GM18511 (cell line): Measurements from ENCODE around the gene VSIG2.
A peak's percentile ranks its signal among the peaks of the same experiment; 100 is the strongest.

Experiments used
- ATAC-seq: cut with Tn5 transposase; IDR thresholded peaks from one replicate; pipeline ENCODE4 v1.9.1; 2021; ENCODE audit warnings: mild to moderate bottlenecking, moderate library complexity; ENCODE audit not compliant: unreplicated experiment

The VSIG2 gene

GRCh38 chr11:124763156-124763947 lies 11.3 kb upstream of the VSIG2 start:
- ATAC-seq = peak; percentile 23

GRCh38 chr11:124762624-124763155 lies 10.6 kb upstream of the VSIG2 start:
- ATAC-seq = peak; percentile 9

- peak; percentile 58 for ATAC-seq
These were observed 10.1 kb upstream of the VSIG2 start, which contains the start of gene ESAM for GRCh38 chr11:124762105-124762623. ESAM (minus strand) TSS chr11:124762290; CDS start chr11:124762154, 136 bp downstream.

- peak; percentile 1 for ATAC-seq
These were observed 9.4 kb upstream of the VSIG2 start for GRCh38 chr11:124761301-124762104.

- no peak for ATAC-seq
These were observed 8.8 kb upstream of the VSIG2 start for GRCh38 chr11:124760806-124761205.

- peak; percentile 41 for ATAC-seq
These were observed 8.2 kb upstream of the VSIG2 start for GRCh38 chr11:124760205-124760652.

- peak; percentile 22 for ATAC-seq
These were observed 7.5 kb upstream of the VSIG2 start for GRCh38 chr11:124759266-124760204.

- peak; percentile 44 for ATAC-seq
These were observed 6.6 kb upstream of the VSIG2 start for GRCh38 chr11:124758355-124759265.

GRCh38 chr11:124757320-124757719 lies 5.3 kb upstream of the VSIG2 start:
- no peak for ATAC-seq

GRCh38 chr11:124756753-124757227 lies 4.7 kb upstream of the VSIG2 start:
- ATAC-seq = no peak

GRCh38 chr11:124756033-124756752 lies 4.1 kb upstream of the VSIG2 start:
- ATAC-seq = no peak

GRCh38 chr11:124754710-124755109 lies 2.7 kb upstream of the VSIG2 start:
- ATAC-seq = no peak

GRCh38 chr11:124754309-124754708 lies 2.3 kb upstream of the VSIG2 start:
- ATAC-seq = no peak

- no peak for ATAC-seq
These were observed 1.6 kb upstream of the VSIG2 start for GRCh38 chr11:124753624-124754023.

- ATAC-seq = no peak
These were observed 1.1 kb upstream of the VSIG2 start for GRCh38 chr11:124753205-124753604.

GRCh38 chr11:124752471-124753102 lies 532 bp upstream of the VSIG2 start:
- ATAC-seq = no peak

GRCh38 chr11:124751391-124751740 lies 689 bp downstream of the VSIG2 start:
- no peak for ATAC-seq

GRCh38 chr11:124749912-124750311 lies 2.1 kb downstream of the VSIG2 start:
- ATAC-seq = no peak
